Activated naive CD8-positive, alpha-beta T cell treated with anti-CD3 and anti-CD28 coated beads, Interleukin-2, amount 50 U/mL, for 16 hours (primary cell): Measurements from ENCODE around the gene DNASE1L1.

Experiments used
- DNase-seq: peaks from one replicate; pipeline ENCODE4 v3.0.0-alpha.2; 2020; ENCODE audit warnings: low read depth, low spot score

DNASE1L1 gene, protein sequence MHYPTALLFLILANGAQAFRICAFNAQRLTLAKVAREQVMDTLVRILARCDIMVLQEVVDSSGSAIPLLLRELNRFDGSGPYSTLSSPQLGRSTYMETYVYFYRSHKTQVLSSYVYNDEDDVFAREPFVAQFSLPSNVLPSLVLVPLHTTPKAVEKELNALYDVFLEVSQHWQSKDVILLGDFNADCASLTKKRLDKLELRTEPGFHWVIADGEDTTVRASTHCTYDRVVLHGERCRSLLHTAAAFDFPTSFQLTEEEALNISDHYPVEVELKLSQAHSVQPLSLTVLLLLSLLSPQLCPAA

DNA sequence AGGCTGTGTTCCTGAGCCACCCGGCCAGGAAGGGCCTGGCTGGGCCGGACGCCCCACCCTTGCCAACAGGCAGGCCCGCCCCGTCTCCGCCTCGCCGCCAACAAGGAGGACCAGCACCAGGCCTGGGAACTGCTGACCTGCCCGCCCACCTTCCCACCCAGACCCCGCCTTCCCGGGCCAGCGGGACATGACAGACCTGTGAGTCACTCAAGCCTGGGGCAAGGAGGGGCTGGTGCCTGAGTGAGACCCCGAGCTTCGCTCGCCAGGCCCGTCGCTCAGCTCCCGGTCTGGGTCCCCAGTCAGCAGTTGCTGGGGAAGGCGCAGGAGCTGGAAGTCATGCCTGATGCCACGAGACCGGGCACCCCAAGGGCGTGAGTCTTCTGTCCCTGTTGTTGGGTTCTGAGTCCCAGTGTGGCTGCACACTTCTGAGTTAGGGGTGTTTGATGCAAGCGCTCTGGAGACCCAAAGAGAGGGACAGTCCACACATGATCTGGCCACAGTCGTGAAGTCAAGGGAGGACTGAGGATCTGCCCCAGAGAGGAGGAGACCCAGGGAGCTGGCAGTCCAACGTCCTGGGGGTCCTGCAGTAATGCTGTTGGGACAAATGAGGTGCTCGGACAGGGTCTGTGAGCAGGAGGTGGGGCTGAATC, at the start of gene DNASE1L1:
Gene DNASE1L1, minus strand, starts transcription at position 33 of the 650 bp plus-strand sequence. CDS start 3,686 bp downstream, outside the sequence.
- DNase-seq = no peak

DNA sequence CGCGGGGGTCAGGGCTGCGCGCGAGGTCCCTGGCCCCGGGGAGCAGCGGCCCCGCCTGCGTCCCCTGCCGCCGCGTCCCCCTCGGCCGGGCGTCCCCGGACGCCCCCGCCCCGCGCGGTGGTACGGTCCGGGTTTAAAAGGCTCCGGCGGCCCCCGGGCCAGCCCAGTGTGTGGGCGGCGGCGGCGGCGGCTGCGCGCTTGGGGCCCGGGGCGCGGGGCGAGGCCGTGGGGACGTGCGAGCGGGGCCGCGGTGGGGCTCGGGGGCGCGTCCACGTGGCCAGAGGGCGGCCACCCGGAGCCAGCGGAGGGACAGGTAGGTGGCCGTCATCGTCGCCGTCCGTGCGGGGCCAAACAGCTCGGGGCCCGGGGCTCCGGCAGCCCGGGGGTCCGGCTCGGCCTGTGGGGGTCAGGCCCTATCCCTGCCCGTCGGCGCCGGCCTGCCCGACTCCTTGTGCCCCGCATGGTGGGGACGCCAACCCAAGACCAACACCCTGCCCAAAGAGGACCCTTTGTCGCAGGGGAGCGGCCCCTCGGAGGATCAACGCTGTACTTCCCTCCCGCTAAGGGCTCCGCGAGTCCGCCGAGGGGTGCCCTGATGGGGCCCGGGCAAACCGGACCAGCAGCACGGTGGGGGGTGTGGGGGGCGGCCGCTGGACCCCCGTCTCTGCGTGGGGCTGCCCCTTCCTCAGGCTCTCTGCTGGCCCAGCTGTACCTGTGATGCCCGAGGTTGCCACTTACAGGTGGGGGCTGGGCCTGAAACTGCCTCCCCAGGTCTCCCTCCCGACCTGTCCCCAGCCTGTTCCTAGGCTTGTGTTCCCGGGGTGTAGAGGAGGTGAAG, 49.3 kb upstream of the DNASE1L1 start, which contains the start of gene PLXNA3:
Gene PLXNA3, plus strand, starts transcription at position 166 of the 838 bp plus-strand sequence. CDS start 1,903 bp downstream, outside the sequence.
- no peak for DNase-seq

DNA sequence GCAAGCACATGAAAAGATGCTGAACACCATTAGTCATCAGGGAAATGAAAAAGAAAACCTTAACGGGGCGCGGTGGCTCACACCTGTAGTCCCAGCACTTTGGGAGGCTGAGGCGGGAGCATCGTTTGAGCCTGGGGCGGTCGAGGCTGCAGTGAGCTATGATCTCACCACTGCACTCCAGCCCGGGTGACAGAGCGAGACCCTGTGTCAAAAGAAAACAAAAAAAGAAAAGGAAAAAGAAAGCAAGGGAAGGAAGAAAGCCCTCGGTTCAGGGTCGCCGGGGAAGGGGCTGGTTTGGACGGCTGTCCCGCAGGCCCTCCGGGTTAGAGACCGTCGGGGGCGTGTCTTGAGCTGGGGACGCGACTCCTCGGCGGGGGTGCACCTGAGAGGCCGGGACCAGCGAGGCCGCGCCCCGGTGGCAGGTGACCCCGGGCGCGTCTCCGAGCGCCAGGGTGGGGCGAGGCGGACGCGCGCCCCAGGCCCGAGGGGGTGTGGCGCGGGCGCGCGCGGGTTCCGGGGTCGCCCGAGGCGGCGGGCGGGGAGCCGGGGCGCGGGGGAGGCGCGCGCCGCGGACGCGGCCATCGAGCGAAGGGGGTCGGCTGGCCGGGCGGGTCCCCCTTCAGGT, 48.5 kb upstream of the DNASE1L1 start:
- DNase-seq = no peak

DNA sequence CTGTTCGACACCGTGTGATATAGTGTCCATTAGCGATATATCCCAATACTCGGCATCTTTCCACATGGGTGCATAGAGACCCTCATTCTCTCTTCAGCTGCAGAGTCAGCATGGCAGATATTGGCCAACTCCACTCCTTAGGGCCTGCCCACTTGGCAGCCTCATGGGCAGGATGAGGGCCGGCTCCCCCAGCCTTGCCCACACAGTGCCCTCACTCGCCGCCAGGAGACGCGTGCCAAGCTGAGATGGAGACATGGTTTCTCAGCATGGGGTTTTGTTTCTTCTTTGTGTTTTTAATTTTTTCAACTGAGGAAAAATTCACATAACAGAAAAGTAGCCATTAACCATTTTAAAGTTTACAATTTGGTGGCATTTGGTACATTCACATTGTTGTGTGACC, 43.8 kb upstream of the DNASE1L1 start:
- no peak for DNase-seq

DNA sequence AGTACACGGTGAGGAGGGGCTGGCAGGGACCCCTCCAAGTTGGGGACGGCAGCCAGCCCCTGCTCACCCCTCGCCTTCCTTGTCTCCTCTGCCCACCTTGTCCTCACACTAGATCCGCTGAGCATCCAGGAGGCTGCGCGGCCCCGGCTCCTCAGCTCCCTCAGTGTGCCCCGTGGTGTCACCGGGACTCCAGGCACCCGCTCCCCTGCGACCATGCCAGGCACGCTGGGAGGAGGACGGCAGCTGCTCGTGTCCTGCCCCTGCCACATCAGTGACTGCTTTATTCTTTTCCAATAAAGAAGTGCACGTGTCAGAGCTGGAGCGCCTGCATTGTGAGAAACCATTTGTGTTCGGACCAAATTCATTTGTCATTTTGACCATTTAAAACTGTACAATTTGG, 41.3 kb upstream of the DNASE1L1 start:
- DNase-seq = no peak

DNA sequence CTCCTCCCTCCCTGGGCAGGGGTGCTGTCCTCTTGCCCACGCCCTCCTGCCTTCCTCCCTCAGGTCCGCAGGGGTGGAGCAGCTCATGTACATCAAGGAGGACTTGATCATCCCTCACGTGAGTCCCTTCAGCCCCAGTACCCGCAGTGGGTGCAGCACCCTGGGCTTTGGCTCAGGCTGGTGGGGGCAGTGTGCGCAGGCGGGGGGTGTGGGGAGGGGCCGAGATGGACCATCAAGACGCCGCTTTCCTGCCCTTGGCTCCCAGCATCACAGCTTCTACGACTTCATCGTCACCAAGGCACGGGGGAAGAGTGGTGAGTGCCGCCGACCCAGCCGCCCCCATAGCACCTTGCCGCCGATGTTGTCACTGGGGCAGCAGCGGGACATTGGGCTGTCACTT, 40.6 kb upstream of the DNASE1L1 start:
- DNase-seq = no peak

DNA sequence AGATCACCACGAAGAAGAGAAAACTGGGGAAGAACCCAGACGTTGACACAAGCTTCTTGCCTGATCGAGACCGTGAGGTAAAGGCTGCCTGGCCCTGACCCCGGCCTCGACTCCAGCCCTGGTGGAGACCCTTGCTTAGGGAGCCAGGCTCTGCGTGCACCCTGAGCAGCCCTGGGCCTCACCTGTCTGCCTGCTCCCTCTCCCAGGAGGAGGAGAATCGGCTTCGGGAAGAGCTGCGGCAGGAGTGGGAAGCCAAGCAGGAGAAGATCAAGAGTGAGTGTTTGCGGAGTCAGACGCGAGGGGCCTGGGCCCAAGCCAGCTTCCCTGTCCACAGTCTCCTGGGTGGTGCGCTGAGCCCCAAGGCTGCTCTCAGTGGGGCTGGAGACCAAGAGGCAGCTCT, 39.4 kb upstream of the DNASE1L1 start:
- no peak for DNase-seq

DNA sequence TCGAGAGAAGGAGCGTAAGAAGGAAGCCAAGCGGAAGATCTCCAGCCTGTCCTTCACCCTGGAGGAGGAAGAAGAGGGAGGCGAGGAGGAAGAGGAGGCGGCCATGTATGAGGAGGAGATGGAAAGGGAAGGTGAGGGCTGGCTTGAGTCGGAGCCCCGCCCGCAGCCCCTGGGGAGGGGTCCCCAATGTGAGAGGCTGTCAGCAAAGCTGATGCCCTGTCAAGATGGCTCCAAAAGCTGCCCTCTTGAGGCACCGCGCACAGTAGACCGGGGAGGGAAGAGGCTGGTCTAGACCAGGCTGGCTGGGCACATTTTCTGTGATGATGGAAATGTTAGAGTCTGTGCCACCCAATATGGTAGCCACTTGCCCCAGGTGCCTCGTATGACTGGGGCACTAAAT, 37.4 kb upstream of the DNASE1L1 start:
- no peak for DNase-seq

DNA sequence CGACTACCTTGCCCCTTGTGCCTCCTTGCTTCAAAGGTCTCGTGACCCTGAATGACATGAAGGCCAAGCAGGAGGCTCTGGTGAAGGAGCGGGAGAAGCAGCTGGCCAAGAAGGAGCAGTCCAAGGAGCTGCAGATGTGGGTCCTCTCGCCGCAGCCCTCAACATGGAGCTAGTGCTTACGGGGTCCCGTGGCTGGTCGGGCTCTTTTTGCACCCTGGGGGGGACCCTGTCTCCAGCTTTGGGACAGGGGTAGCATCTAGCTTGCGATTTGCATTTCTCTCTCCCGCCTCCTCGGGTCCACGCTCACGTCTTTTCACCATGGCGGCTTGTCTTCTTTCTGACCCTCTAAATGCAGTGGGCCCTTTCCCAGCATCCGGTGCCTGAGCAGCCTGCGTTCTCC, 36.7 kb upstream of the DNASE1L1 start:
- no peak for DNase-seq

DNA sequence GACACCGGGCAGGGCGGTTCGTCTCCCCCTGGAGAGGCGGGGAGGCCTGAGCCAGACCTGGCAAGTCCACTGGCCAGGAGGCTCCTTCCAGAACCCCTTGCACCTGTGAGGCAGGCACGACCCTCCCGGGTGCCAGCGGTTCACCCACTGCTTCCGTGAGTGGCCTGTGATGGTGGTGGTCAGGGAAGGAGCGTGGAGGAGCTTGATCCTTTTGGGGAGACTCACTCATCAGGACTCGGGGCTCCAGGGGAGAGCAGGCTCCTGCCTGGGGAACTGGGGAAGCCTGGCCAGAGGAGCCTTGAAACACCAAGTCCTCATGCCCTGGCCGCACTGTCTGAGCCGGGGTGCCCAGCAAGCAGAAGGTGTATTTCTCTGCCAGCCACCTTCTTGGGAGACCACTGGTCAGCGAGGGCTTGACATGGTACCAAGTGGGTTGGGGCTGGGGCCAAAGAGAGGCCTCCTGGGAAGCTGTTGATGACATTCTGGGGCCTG, 35.7 kb upstream of the DNASE1L1 start:
- no peak for DNase-seq

DNA sequence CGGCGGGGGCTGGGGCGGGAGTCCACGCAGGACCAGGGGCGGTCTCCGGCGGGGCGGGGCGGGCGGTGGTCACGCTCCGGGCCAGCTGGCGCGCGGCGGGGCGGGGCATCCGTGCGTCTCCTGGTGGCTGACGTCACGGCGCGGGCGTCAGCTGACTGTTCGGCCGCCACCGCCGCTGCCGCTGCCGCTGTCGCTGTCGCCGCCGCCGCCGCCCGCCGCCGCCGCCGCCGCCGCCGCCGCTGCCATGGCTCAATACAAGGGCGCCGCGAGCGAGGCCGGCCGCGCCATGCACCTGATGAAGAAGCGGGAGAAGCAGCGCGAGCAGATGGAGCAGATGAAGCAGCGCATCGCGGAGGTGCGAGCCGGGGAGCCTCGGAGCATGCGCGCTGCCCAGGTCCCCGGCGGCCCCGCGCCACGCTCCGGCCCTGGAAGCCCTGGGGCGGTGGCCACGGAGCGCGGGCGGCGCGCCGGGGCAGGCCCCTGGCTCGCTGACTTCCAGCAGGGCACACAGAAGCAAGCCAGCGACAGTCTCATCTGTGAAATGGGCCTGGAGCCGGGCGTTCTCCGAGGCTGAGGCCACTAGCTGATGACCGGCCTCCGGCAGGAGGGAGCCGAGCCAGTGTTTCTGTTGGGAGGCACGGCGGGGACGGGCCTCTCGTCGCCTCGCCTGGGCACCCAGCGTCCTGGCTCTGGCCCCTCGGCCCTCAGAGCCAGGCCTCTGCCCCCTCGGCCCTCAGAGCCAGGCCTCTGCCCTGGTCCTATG, 35.1 kb upstream of the DNASE1L1 start, which contains the start of gene FAM50A:
Gene FAM50A, plus strand, starts transcription at position 150 of the 763 bp plus-strand sequence. Its CDS starts 95 bp downstream, at position 245.
- DNase-seq = peak; percentile 30

DNA sequence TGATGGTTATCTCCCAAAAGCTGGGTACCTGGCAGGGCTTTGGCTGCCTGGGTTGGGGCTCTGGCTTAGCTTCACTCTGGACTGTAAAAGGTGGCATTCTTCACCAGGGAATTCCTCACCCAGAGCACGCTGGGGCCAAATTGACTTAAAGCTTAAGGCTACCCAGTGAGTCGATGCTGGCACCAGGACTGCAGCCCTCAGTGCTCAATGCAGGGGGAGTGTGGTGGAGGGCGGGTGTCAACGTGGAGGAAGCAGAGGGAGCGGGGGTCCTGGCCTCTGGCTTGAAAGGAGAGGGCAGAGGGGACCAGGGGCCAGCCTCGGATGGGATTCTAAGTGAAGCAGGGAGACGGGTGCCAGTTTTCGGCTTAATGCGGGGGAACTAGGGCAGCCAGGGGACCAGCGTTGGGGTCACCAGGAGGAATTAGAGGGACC, 34.4 kb upstream of the DNASE1L1 start:
- DNase-seq = no peak

DNA sequence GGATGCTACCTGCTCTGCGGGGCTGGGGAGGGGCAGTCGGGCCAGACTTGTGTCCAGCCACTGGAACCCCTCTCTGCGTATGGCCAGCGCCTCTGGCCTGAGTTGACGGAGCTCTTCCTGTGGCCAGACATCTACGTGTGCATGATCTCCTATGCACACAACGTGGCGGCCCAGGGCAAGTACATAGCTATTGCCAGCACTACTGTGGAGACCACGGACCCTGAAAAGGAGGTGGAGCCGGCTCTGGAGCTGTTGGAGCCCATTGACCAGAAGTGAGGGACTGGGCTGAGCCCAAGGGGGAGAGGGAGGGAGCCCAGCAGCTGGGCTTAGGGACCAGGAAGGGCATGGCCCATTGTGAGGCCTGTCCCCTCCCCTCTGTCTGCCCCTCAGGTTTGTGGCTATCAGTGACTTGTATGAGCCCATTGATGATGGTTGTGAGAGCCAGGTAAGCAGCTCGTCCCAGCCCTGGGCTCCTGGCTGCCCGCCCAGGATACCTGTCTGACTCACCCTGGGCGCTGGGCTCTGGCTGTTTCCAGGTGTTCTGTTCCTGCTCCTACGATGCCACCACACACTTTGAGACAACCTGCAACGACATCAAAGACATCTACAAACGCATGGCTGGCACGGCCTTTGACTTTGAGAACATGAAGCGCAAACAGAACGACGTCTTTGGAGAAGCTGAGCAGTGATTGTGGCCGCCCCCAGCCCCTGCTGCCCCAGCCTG, 33.1 kb upstream of the DNASE1L1 start:
- DNase-seq = no peak

DNA sequence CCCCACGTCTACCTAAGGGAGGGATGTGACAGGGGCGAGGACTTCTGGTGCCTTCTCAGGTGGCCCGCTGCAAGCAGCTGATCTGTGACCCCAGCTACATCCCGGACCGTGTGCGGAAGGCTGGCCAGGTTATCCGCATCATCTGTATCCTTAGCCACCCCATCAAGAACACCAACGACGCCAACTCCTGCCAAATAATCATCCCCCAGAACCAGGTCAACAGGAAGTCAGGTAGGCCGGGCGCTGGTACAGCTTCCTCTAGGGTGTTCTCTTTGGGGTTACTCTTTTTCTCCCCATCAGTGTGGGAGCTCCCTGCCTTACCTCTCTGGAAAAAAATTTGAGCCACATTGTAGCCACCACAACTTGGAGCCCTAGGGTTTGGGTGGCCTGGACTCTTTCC, 32.5 kb upstream of the DNASE1L1 start:
- DNase-seq = no peak

DNA sequence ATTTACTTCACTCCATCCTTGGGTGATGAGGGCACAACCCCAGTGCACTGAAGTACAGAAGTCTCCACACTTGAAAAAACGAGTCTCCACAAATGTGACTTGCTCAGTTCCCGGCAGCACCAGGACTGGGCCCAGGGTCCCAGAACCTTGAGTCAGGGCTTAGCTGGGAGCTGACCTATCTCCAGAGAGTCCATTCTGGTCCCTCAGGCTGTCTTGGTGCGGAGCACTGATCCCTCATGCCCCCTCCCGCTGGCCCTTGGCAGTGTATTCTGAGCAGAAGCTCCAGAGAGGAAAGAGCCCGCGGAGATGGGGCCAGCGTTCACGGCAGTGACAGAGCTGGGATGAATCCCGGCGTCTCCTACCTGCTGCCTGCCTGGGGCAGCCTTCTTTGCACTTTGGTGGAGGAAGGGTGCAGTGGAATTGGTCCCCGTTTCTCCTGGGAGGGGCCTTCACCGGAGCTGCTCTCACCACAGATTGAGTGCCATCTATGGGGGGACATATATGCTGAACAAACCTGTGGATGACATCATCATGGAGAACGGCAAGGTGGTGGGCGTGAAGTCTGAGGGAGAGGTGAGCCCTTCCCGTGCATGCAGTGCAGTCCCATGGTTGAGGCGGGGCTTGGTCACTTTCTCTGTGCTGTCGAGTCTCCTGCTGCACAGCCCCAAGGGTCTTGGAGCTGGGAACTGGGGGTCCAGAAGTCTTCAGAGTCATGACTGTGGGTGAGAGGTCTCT, 31.7 kb upstream of the DNASE1L1 start:
- DNase-seq = no peak

DNA sequence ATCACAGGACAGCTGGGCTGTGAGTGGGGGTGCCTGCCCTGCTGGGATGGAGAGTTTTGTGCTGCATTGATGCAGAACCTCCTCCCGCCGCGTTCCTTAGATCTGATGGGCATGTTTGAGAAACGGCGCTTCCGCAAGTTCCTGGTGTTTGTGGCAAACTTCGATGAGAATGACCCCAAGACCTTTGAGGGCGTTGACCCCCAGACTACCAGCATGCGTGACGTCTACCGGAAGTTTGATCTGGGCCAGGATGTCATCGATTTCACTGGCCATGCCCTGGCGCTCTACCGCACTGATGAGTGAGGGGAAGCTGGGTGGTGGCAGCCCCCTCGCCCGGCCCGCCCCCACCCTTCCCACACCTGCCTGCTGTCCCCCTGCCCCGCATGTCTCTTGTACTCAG, 30.8 kb upstream of the DNASE1L1 start:
- no peak for DNase-seq

DNA sequence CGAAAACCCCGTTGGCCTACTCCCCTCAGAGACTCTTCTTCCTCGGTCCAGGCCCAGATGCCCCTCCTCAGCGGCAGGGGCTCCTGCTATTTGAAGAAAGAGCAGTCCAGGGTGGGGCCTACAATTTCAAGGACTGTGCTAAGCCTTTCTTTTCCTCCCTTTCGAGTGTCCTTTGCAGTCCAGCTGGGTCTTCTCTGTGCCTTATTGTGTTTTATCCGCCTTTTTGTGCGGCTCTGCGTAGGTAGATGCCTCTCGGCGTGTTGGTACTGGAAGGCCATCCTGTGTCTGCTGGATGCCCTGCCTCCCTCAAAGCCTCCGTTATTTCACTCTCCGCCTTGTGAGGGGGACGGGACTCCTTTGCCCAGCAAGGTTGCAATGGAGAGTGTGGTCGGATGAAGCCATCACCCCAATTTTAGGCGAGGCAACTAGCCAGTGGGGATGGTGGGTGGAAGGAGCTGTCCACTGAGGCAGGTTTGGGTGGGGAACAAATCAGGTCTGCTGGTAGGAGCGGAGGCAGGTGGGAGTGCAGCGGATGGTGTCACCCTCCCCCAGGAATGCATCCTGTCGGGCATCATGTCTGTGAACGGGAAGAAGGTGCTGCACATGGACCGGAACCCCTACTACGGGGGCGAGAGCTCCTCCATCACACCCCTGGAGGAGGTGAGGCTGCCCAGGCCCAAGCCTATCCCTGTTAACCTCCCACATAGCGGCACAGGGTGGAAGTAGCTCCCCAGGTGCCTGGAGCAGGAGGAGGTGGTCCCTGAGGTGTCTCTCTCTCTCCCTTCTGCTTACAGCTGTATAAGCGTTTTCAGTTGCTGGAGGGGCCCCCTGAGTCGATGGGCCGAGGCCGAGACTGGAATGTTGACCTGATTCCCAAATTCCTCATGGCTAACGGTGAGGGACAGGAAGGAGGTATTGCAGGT, 29.2 kb upstream of the DNASE1L1 start:
- DNase-seq = no peak
